Measurements from ENCODE around the gene CTPS1. TPM values are rescaled to one million over a fixed set of nuclear protein-coding genes. Genes with fewer than 3 reads are reported as not detected.

The CTPS1 gene
- total RNA-seq, 2 donors from 2014 or later, result 11.1 to 14.0 TPM

DNA sequence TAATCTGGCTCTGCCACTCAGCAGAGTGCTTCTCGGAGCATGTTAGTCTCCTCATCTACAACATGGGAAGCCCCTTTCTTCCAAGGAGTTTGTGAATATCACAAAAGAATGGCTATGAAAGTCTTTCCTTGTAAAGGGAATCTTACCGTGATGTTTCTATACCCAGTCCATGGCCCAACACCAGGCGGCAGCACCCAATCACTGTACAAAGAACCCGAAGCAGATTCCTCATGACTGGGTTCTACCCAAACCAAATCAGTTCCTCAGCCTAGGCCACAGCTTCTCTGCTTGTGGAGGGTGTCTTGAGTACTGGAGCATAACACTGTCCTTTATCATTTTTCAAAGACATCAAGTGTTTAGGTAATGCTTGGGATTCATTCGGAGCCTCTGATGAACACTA lies 58.6 kb downstream of the CTPS1 start:
- ATAC-seq (no peak), DNase-seq (no peak)
- intact Hi-C loops (cut with DNase I, micrococcal nuclease), result no loop called here

DNA sequence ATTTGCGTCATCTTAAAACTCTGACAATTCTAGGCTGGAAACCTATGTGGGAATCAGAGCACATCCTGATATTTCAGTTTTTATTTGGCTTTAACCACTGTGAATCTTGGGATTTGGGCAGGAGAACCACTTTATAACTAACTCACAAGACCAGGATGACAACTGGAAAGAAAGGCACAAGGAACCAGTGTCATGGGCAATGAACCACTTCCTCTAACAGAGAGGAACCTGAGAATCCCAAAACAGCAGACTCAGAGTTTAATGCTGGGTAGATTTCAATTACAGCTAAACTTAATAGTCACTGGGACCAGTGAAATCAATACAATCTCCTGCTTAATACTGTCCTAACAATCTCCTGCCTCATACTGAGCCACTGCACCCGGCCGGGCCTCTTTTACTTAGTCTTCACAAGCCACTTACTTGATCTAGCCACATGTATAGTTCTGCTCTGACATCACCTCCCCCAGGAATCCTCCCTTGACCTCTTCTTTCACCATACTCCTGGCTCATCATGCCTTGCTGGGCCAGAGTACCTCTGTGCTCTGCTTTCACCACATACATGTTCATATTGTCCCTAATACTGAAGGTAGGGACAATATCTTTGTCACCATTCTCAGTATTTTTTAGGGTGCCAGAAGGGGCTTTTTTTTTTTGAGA lies 62.2 kb downstream of the CTPS1 start:
- DNase-seq, result no peak
- ATAC-seq, result no peak
- intact Hi-C loops (cut with DNase I, micrococcal nuclease), result no loop called here

DNA sequence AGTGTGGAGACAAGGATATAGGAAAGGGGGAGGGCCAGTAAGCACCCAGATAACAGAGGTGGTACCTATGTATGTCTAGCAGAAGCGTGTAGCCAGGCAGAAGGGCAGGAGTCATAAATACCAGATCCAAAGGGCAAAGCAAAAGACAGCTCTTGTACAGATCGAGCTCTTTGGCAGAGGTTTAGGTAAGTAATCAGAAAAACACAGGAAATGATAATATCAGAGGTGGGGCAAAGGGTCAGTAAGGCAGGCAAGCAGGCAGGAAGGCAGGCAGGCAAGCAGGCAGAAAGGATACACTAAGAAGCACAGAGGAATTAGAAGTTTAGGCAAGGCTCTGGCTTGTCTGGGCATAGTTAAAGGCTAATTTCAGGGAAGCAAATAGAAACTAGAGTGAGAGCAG lies 64.7 kb downstream of the CTPS1 start:
- intact Hi-C loops (cut with DNase I, micrococcal nuclease), result no loop called here
- peak; percentile 67 for ATAC-seq
- DNase-seq, result peak; percentile 16 to 32

DNA sequence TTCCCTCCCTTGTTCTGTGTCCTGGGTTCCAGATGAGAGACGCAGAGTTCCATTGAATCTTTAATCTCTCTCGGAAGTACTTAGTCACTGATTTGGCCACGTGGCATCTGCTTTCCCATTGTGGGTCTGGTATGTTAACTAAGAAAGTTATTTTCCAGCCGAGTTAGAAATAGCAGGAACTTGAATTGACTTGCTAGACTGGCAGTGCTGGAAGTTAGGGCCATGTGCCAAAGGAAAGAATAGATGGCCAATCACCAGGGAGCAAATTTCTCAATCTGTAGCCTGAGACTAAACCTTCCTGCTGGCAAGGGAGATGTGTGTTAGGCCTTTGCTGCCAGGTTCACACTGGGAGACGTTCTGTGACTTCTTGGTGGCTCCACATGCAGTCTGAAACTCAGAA lies 66.2 kb downstream of the CTPS1 start:
- intact Hi-C loops (cut with DNase I, micrococcal nuclease), result no loop called here
- peak; percentile 68 for ATAC-seq
- DNase-seq, result peak; percentile 15 to 61

DNA sequence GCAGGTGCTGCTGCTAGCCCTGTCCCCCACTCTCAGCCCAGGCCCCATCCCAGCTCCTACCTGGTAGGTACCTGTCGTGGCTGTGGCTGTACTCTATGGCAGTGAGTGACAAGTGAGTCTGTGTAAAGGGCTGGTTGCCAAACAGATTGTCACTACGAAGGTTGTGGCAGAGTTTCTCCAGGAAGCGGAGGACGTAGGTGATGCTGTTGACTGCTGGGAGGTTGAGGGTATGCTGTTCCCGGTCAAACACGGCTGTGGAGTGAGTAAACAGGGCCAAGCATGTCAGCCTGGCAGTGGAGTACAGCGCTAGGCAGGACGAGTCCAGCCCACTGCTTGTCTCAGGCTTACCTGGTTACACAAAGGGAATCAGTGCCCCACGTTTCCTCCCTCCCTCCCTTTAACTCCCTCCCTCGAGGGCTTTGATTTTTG lies 66.9 kb downstream of the CTPS1 start:
- peak; percentile 46 to 62 for DNase-seq
- peak; percentile 74 for ATAC-seq

DNA sequence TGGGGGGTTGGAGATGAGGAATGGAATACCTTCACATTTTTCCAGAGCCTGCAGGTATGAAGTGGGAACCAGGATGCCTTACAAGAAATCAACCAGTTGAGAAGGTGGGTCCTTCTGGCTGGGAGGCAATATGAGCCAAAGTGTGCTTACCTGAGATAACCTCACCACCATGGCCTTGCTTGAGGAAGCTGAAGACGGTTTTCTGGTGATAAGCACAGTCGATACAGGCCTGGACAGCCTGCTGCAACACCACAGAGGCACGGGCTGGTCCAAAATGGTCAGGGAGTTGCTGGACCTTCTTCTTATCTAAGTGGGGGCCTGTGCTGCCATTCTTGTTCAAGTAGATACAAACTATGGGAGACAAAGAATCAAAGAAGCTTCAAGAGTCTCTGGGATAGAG lies 69.0 kb downstream of the CTPS1 start:
- intact Hi-C loops (cut with DNase I, micrococcal nuclease), result no loop called here
- DNase-seq (no peak), ATAC-seq (no peak)

More for the DNA sequence above, 66.9 kb downstream of the CTPS1 start:
- intact Hi-C loops (cut with DNase I, micrococcal nuclease), result no loop called here

DNA sequence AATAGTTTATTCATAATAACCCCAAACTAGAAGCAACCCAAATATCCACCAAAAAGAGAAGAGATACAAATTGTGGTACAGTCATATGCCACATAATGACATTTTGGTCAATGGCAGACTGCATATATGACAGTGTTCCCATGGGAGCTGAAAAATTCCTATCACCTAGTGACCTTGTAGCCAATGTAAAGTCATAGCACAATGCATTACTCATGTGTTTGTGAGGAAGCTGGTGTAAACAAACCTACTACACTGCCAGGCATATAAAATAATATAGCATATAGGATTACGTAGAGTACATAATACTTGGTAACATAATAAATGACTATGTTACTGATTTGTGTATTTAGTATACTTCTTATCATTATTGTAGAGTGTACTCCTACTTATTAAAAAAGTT lies 71.5 kb downstream of the CTPS1 start:
- no peak for DNase-seq
- intact Hi-C loops (cut with DNase I, micrococcal nuclease), result no loop called here
- ATAC-seq, result no peak

DNA sequence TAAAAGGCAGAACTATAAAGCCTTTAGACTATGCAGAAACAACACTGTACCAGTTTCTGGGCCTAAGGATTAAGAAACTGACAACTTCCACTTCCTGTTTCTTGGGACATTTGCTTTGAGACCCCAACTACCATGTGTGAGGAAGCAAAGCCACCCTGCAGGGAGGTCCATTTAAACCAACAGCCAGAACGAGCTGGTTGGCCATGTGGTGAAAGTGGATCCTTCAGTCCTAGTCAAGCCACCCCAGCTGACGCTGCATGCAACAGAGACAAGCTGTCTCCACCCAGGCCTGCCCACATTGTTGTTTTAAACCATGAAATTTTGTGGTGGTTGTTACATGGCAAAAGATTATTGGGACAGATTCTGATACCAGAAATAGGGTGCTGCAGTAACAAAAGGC lies 73.8 kb downstream of the CTPS1 start:
- intact Hi-C loops (cut with DNase I, micrococcal nuclease), result no loop called here
- DNase-seq (no peak), ATAC-seq (no peak)

DNA sequence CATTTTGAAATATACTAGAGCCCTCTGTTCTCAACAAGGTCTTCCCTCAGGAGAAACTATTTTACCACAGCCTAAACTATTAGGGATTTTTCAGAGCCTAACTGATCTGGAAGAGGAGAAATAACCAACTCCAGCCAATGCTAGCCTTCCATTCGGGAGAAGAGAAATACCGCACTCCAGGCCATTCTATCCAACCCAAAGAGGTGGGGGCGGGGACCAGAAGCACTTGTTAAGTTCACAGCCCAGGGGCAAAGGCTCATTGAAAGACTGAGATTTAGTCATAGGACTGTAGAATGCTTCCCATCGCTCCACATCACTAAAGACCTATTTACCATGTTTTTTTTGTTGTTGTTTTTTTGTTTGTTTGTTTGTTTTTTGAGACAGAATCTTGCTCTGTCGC lies 77.4 kb downstream of the CTPS1 start:
- intact Hi-C loops (cut with DNase I, micrococcal nuclease), result no loop called here
- DNase-seq (no peak), ATAC-seq (no peak)

Other genes starting within 250 kb of the CTPS1 start
- 1 to 10 TPM; 2.1 to 2.4 TPM for gene KCNQ4, start 195.9 kb upstream of the CTPS1 start, total RNA-seq
- gene CITED4, start 117.3 kb upstream of the CTPS1 start, total RNA-seq, result 1 to 10 TPM; 4.1 to 5.8 TPM
- under 1 TPM; 0.25 to 0.61 TPM for gene SLFNL1, start 42.0 kb downstream of the CTPS1 start, total RNA-seq